Umbilical cord (tissue), 2 donors: ENCODE results near the gene DRAXIN. TPM values are rescaled to one million over a fixed set of nuclear protein-coding genes. Genes with fewer than 3 reads are reported as not detected.

Experiments
- DNase-seq: peaks from one replicate; pipeline ENCODE4 v3.0.0-alpha.2; 2015; ENCODE audit warnings: low spot score
- total RNA-seq: library from RNA; depleted of rRNA; stranded (reverse); fragments of >200 nt; gene quantifications from one replicate; pipeline ENCODE4 v1.2.3, GENCODE V29; 2014; ENCODE audit warnings: low replicate concordance; ENCODE audit not compliant: insufficient read depth

The DRAXIN gene
- total RNA-seq, 1 donor from 2014 or later = 1.4 TPM

GRCh38 chr1:11761285-11761684 is 69.8 kb downstream of the DRAXIN start:
- no peak for DNase-seq

GRCh38 chr1:11761988-11762406 is 70.5 kb downstream of the DRAXIN start, which contains the start of gene C1orf167:
Gene C1orf167 (plus strand): TSS chr1:11762193. CDS start chr1:11764401, 2,208 bp downstream.
- DNase-seq = no peak

GRCh38 chr1:11764115-11764514 is 72.6 kb downstream of the DRAXIN start:
- no peak for DNase-seq

GRCh38 chr1:11764519-11764918 is 73.0 kb downstream of the DRAXIN start:
- no peak for DNase-seq

- DNase-seq = no peak
Measured at GRCh38 chr1:11765661-11766428, 74.3 kb downstream of the DRAXIN start.

GRCh38 chr1:11766429-11766776 is 74.9 kb downstream of the DRAXIN start:
- DNase-seq = no peak

- DNase-seq = no peak
Measured at GRCh38 chr1:11767922-11768704, 76.6 kb downstream of the DRAXIN start.

GRCh38 chr1:11768821-11769220 is 77.3 kb downstream of the DRAXIN start:
- DNase-seq = no peak

GRCh38 chr1:11769274-11769673 is 77.8 kb downstream of the DRAXIN start:
- DNase-seq = no peak

- DNase-seq = no peak
Measured at GRCh38 chr1:11770011-11770410, 78.5 kb downstream of the DRAXIN start.

GRCh38 chr1:11771481-11772043 is 80.1 kb downstream of the DRAXIN start:
- no peak for DNase-seq

- DNase-seq = no peak
Measured at GRCh38 chr1:11772458-11772857, 80.9 kb downstream of the DRAXIN start.

GRCh38 chr1:11774753-11775152 is 83.2 kb downstream of the DRAXIN start:
- DNase-seq = no peak

Other genes starting within 250 kb of the DRAXIN start
- 0.96 TPM for gene DISP3, start 212.6 kb upstream of the DRAXIN start, total RNA-seq
- gene FBXO2, start 37.3 kb upstream of the DRAXIN start, total RNA-seq = 4.1 TPM
- 7.9 TPM for gene FBXO44, start 36.8 kb upstream of the DRAXIN start, total RNA-seq
- 0.48 TPM for gene FBXO6, start 27.5 kb upstream of the DRAXIN start, total RNA-seq
- 15.2 TPM for gene MAD2L2, start 10.6 kb upstream of the DRAXIN start, total RNA-seq
- 43.3 TPM for gene AGTRAP, start 44.4 kb downstream of the DRAXIN start, total RNA-seq
- gene C1orf167, start 70.5 kb downstream of the DRAXIN start, total RNA-seq = 2.6 TPM
- gene MTHFR, start 114.3 kb downstream of the DRAXIN start, total RNA-seq = 17.1 TPM
- gene CLCN6, start 114.5 kb downstream of the DRAXIN start, total RNA-seq = 7.9 TPM
- not detected for gene NPPA, start 156.1 kb downstream of the DRAXIN start, total RNA-seq
- gene NPPB, start 167.2 kb downstream of the DRAXIN start, total RNA-seq = not detected
- 44.3 TPM for gene KIAA2013, start 234.7 kb downstream of the DRAXIN start, total RNA-seq
- gene PLOD1, start 243.0 kb downstream of the DRAXIN start, total RNA-seq = 238 TPM